Measurements from ENCODE around the gene WNK2.

Gene WNK2

GRCh38 chr9:93307468-93308157 lies 123.7 kb downstream of the WNK2 start:
- Histone ChIP-seq H2AFZ (ENCODE audit: low read depth, low read length, severe bottlenecking) (no peak overlapping the region), H3K9me2 (replicated peaks; ENCODE audit: insufficient read depth, low read length) (no peaks in the 10 kb centered on the region), H3K79me2 (ENCODE audit: insufficient read depth, low read length) (no peaks in the 10 kb centered on the region), H4K20me1 (ENCODE audit: low read depth, low read length) (no peaks in the 10 kb centered on the region), H3K9ac (ENCODE audit: low read length) (no peak overlapping the region), H3K4me2 (ENCODE audit: low read depth, low read length, poor library complexity, severe bottlenecking) (no peak overlapping the region), H3K4me3 (ENCODE audit: insufficient read depth, low read length, poor library complexity, severe bottlenecking) (no peak overlapping the region), H3K27ac (ENCODE audit: low read depth, low read length) (no peak overlapping the region), H3K9me3 (ENCODE audit: insufficient read depth, low read length) (no peaks in the 10 kb centered on the region), H3K27me3 (ENCODE audit: low read length) (no peaks in the 10 kb centered on the region), H3F3A (ENCODE audit: insufficient read depth) (no peaks in the 10 kb centered on the region), H3K36me3 (ENCODE audit: low read length) (no peaks in the 10 kb centered on the region)
- TF ChIP-seq CTCF (IDR thresholded peaks at IDR 0.05; ENCODE audit: insufficient read depth, low read length, poor library complexity, severe bottlenecking) (no peak), EZH2phosphoT487 (conservative IDR thresholded peaks at IDR 0.05; ENCODE audit: low read length) (no peak)

DNA sequence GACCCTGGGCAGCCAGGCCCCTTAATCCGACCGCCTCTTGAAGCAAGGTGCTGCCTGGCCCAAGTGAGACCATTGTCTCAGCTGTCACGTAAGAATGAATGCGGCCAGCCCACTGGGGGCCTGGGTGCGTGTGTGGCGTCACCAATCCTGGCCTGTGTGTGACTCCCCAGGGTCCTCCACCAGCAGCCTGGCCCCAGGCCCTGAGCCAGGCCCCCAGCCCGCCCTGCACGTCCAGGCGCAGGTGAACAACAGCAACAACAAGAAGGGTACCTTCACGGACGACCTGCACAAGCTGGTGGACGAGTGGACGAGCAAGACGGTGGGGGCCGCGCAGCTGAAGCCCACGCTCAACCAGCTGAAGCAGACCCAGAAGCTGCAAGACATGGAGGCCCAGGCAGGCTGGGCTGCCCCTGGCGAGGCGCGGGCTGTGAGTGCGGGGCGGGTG lies 124.2 kb downstream of the WNK2 start:
- H3K27me3 ChIP-seq (ENCODE audit: low read length), result no peaks in the 10 kb centered on the region
- H3K9ac ChIP-seq (ENCODE audit: low read length), result no peak overlapping the region
- no peaks in the 10 kb centered on the region for H3K9me2 ChIP-seq (replicated peaks; ENCODE audit: insufficient read depth, low read length)
- H3K27ac ChIP-seq (ENCODE audit: low read depth, low read length), result no peak overlapping the region
- no peaks in the 10 kb centered on the region for H3F3A ChIP-seq (ENCODE audit: insufficient read depth)
- no peak overlapping the region for H3K4me2 ChIP-seq (ENCODE audit: low read depth, low read length, poor library complexity, severe bottlenecking)
- no peaks in the 10 kb centered on the region for H4K20me1 ChIP-seq (ENCODE audit: low read depth, low read length)
- H3K9me3 ChIP-seq (ENCODE audit: insufficient read depth, low read length), result no peaks in the 10 kb centered on the region
- no peak overlapping the region for H2AFZ ChIP-seq (ENCODE audit: low read depth, low read length, severe bottlenecking)
- TF ChIP-seq EZH2phosphoT487 (conservative IDR thresholded peaks at IDR 0.05; ENCODE audit: low read length), result no peak
- no peak for TF ChIP-seq CTCF (IDR thresholded peaks at IDR 0.05; ENCODE audit: insufficient read depth, low read length, poor library complexity, severe bottlenecking)
- no peaks in the 10 kb centered on the region for H3K36me3 ChIP-seq (ENCODE audit: low read length)
- H3K79me2 ChIP-seq (ENCODE audit: insufficient read depth, low read length), result no peaks in the 10 kb centered on the region
- no peak overlapping the region for H3K4me3 ChIP-seq (ENCODE audit: insufficient read depth, low read length, poor library complexity, severe bottlenecking)

DNA sequence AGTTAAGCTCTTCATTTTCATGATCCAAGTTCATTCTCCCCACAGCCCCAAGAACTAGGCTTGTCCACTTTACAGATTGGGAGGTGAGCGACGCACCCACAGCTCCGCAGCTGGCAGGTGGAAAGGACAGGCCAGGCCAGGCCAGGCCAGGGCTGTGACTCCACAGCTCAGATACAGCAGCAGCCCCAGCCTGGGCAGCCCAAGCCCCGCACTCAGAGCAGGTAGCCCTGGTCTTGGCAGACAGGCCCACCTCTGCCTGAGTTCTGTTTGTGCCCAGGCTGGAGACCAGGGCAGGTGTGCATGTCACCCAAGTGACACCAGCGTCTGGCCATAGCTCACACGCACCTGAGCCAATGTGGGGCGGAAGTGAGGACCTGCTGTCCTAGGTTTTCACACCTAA lies 124.7 kb downstream of the WNK2 start:
- Histone ChIP-seq H4K20me1 (ENCODE audit: low read depth, low read length) (no peaks in the 10 kb centered on the region), H3K4me2 (ENCODE audit: low read depth, low read length, poor library complexity, severe bottlenecking) (no peak overlapping the region), H3K79me2 (ENCODE audit: insufficient read depth, low read length) (no peaks in the 10 kb centered on the region), H3K27ac (ENCODE audit: low read depth, low read length) (no peak overlapping the region), H3K36me3 (ENCODE audit: low read length) (no peaks in the 10 kb centered on the region), H3K9me3 (ENCODE audit: insufficient read depth, low read length) (no peaks in the 10 kb centered on the region), H3F3A (ENCODE audit: insufficient read depth) (no peaks in the 10 kb centered on the region), H3K9me2 (replicated peaks; ENCODE audit: insufficient read depth, low read length) (no peaks in the 10 kb centered on the region), H2AFZ (ENCODE audit: low read depth, low read length, severe bottlenecking) (no peak overlapping the region), H3K27me3 (ENCODE audit: low read length) (no peaks in the 10 kb centered on the region), H3K4me3 (ENCODE audit: insufficient read depth, low read length, poor library complexity, severe bottlenecking) (no peak overlapping the region), H3K9ac (ENCODE audit: low read length) (no peak overlapping the region)
- TF ChIP-seq EZH2phosphoT487 (conservative IDR thresholded peaks at IDR 0.05; ENCODE audit: low read length) (no peak), CTCF (IDR thresholded peaks at IDR 0.05; ENCODE audit: insufficient read depth, low read length, poor library complexity, severe bottlenecking) (no peak)
